B cell (primary cell): Measurements from ENCODE around the gene PRRX1. TPM values are rescaled to one million over a fixed set of nuclear protein-coding genes. Genes with fewer than 3 reads are reported as not detected.

Experiments used
- ATAC-seq: fragments of 200-7000 bp; cut with Tn5 transposase; one replicate; pipeline ENCODE4 v1.10.0; 2021; ENCODE audit warnings: low read depth, mild to moderate bottlenecking, moderate number of reproducible peaks, moderate library complexity
- CTCF ChIA-PET: fragments of 350-600 bp; sonication (Branson Sonifier 250); formaldehyde crosslinking; loops from one replicate; lab custom pipeline; 2021; ENCODE audit warnings: antibody characterized with exemption, inconsistent platforms; lab: Charles Lee
- POLR2A ChIA-PET: fragments of 350-600 bp; sonication (Branson Sonifier 250); formaldehyde crosslinking; loops from one replicate; lab custom pipeline; 2021; ENCODE audit warnings: antibody characterized with exemption; lab: Charles Lee
- DNase-seq: peaks from one replicate; pipeline ENCODE4 v3.0.0; 2013
- H2AFZ ChIP-seq: 2 replicates; pipeline ENCODE4 v1.6.1; 2012; ENCODE audit warnings: mild to moderate bottlenecking, low read depth, low read length; ENCODE audit not compliant: insufficient read depth, poor library complexity, severe bottlenecking
- H3K27ac ChIP-seq, 2 donors: 1 replicate in 1 of 2; 2 replicates in 1 of 2; pipeline ENCODE4 v1.5.1; 2012 to 2013; ENCODE audit warnings: low read length in 2 of 2, mild to moderate bottlenecking in 2 of 2, moderate library complexity in 1 of 2
- H3K27me3 ChIP-seq, 4 experiments: fragments of 200-600 bp in 1 of 4; sonication (generic) in 1 of 4; replicated peaks in 1 of 4; 1 replicate in 2 of 4; 2 replicates in 2 of 4; pipeline versions ENCODE4 v1.6.1 to v1.7.0; 2013 to 2016; ENCODE audit warnings: low read length in 3 of 4, mild to moderate bottlenecking in 2 of 4, mixed read lengths in 1 of 4, moderate library complexity in 1 of 4; ENCODE audit not compliant: insufficient read depth in 4 of 4, control insufficient read depth in 3 of 4; ENCODE audit errors: control extremely low read depth in 1 of 4
- H3K36me3 ChIP-seq, 2 experiments: replicated peaks in 1 of 2; 1 replicate in 1 of 2; 2 replicates in 1 of 2; pipeline versions ENCODE4 v1.6.1 to v1.7.1; 2013; ENCODE audit warnings: low read length in 1 of 2; ENCODE audit not compliant: insufficient read depth in 2 of 2, control insufficient read depth in 1 of 2; ENCODE audit errors: control extremely low read depth in 1 of 2, extremely low read depth in 1 of 2
- H3K4me1 ChIP-seq, 2 donors: fragments of 200-600 bp in 1 of 2; sonication (generic) in 1 of 2; 1 replicate in 1 of 2; 2 replicates in 1 of 2; pipeline versions ENCODE4 v1.5.1 to v1.6.1; 2013 to 2017; ENCODE audit warnings: low read length in 2 of 2; ENCODE audit not compliant: control insufficient read depth in 2 of 2, insufficient read depth in 2 of 2
- H3K4me2 ChIP-seq: replicated peaks from 2 replicates; pipeline ENCODE3; 2012; ENCODE audit warnings: mild to moderate bottlenecking, low read depth, low read length; ENCODE audit not compliant: poor library complexity, severe bottlenecking
- H3K4me3 ChIP-seq, 5 experiments: fragments of 200-600 bp in 1 of 5; sonication (generic) in 1 of 5; 1 replicate in 3 of 5; 2 replicates in 2 of 5; pipeline versions ENCODE4 v1.5.1 to v1.7.0; 2011 to 2016; ENCODE audit warnings: low read length in 4 of 5, mild to moderate bottlenecking in 4 of 5, low read depth in 2 of 5, control low read depth in 1 of 5, moderate library complexity in 1 of 5; ENCODE audit not compliant: insufficient read depth in 1 of 5; ENCODE audit errors: control extremely low read depth in 1 of 5, extremely low read depth in 1 of 5
- H3K79me2 ChIP-seq: fragments of 200-600 bp; sonication (generic); one replicate; pipeline ENCODE4 v1.6.0; 2016; ENCODE audit warnings: low read length; ENCODE audit not compliant: control insufficient read depth, insufficient read depth
- H3K9ac ChIP-seq: fragments of 200-600 bp; sonication (generic); 2 replicates; pipeline ENCODE4 v1.6.1; 2017; ENCODE audit warnings: mild to moderate bottlenecking, low read length, moderate library complexity
- H3K9me3 ChIP-seq, 3 donors: one replicate each; pipeline versions ENCODE4 v1.6.1 to v1.7.1; 2013; ENCODE audit warnings: low read length in 2 of 3; ENCODE audit not compliant: control insufficient read depth in 2 of 3, insufficient read depth in 1 of 3; ENCODE audit errors: control extremely low read depth in 1 of 3
- H4K20me1 ChIP-seq: 2 replicates; pipeline ENCODE4 v1.6.0; 2012; ENCODE audit warnings: mild to moderate bottlenecking, low read length; ENCODE audit not compliant: insufficient read depth, control insufficient read depth, poor library complexity, severe bottlenecking
- H3K27ac Mint-ChIP-seq: one replicate; pipeline ENCODE4 v1.8.0; 2021; ENCODE audit warnings: mixed read lengths
- H3K27me3 Mint-ChIP-seq: one replicate; pipeline ENCODE4 v1.8.0; 2021; ENCODE audit warnings: mixed read lengths
- H3K4me1 Mint-ChIP-seq: one replicate; pipeline ENCODE4 v1.8.0; 2021; ENCODE audit warnings: mixed read lengths
- H3K4me3 Mint-ChIP-seq: one replicate; pipeline ENCODE4 v1.8.0; 2021; ENCODE audit warnings: mixed read lengths
- H3K9me3 Mint-ChIP-seq: one replicate; pipeline ENCODE4 v1.8.0; 2022; ENCODE audit warnings: mixed read lengths; ENCODE audit not compliant: insufficient read depth
- CTCF ChIP-seq: fragments of 200-600 bp; IDR thresholded peaks from one replicate; pipeline ENCODE4 v1.8.0; 2022; ENCODE audit warnings: antibody characterized with exemption, mild to moderate bottlenecking
- EZH2 ChIP-seq: IDR thresholded peaks from 2 replicates; pipeline ENCODE4 v1.6.1; 2012; ENCODE audit warnings: borderline replicate concordance, low read depth, mild to moderate bottlenecking, moderate library complexity, low read length; ENCODE audit not compliant: insufficient read depth, poor library complexity, severe bottlenecking
- WGBS: methylation state at CpG from one replicate; pipeline ENCODE4 v1.1.5; 2013; ENCODE audit warnings: missing lambda C conversion rate; ENCODE audit not compliant: insufficient coverage; 5-methylcytosine and 5-hydroxymethylcytosine counted together
- intact Hi-C: fragments of 100-400 bp; cut with micrococcal nuclease; formaldehyde crosslinking; loops from one replicate; pipeline ENCODE4 v1.10.0; 2022
- polyA plus RNA-seq: library from polyadenylated mRNA; depleted of rRNA; stranded (reverse); fragments of >200 nt; gene quantifications from 2 replicates; pipeline ENCODE4 v1.2.3, GENCODE V29; 2012
- total RNA-seq, 2 donors: library from RNA; stranded (reverse); fragments of 120-200 nt in 1 of 2; gene quantifications; 1 replicate in 1 of 2; 2 replicates in 1 of 2; pipeline versions ENCODE4 v1.2.3 to v1.2.4, GENCODE V29; 2013 to 2022

PRRX1 gene
- total and polyA plus RNA-seq, 2 donors (not counting 1 experiment from before 2014, with no cell fraction given): not detected

GRCh38 chr1:170661646-170662411 lies 2.1 kb upstream of the PRRX1 start:
- ATAC-seq (no peak), DNase-seq (no peak)
- no peak for TF ChIP-seq EZH2
- no peak for TF ChIP-seq CTCF
- H3K27me3 ChIP-seq: peaks cover 0 to 83% (median 34%) of the 10 kb centered on the region in 4 experiments
- H3K4me3 ChIP-seq: no peak overlapping the region
- H3K4me1 ChIP-seq: peaks cover 12 to 14% of the 10 kb centered on the region in 2 donors
- H3K4me2 ChIP-seq: no peak overlapping the region
- H2AFZ ChIP-seq: peak overlapping the region; percentile 10
- no peak overlapping the region for H3K27ac Mint-ChIP-seq
- no peak overlapping the region for H3K9ac ChIP-seq
- no peaks in the 10 kb centered on the region for H3K9me3 Mint-ChIP-seq
- WGBS: 8% methylated on average over 10 of the region's 31 CpGs
- H3K27ac ChIP-seq: no peak overlapping the region
- H3K4me1 Mint-ChIP-seq: peaks cover 3% of the 10 kb centered on the region
- H4K20me1 ChIP-seq: no peaks in the 10 kb centered on the region
- no peak overlapping the region for H3K4me3 Mint-ChIP-seq
- CTCF ChIA-PET: no interaction called here
- H3K9me3 ChIP-seq: peaks cover 0 to 14% (median 0%) of the 10 kb centered on the region in 3 donors
- intact Hi-C loops: no loop called here
- POLR2A ChIA-PET: no interaction called here
- no peaks in the 10 kb centered on the region for H3K36me3 ChIP-seq
- peaks cover 69% of the 10 kb centered on the region for H3K27me3 Mint-ChIP-seq
- H3K79me2 ChIP-seq: no peaks in the 10 kb centered on the region

- H3K27ac ChIP-seq: no peak overlapping the region
- H3K9me3 Mint-ChIP-seq: no peaks in the 10 kb centered on the region
- H3K79me2 ChIP-seq: no peaks in the 10 kb centered on the region
- ChIA-PET CTCF (no interaction called here), POLR2A (no interaction called here)
- peaks cover 0 to 88% (median 36%) of the 10 kb centered on the region in 4 experiments for H3K27me3 ChIP-seq
- peaks cover 71% of the 10 kb centered on the region for H3K27me3 Mint-ChIP-seq
- H3K4me3 Mint-ChIP-seq: no peak overlapping the region
- peaks cover 3% of the 10 kb centered on the region for H3K4me1 Mint-ChIP-seq
- H3K4me1 ChIP-seq: peaks cover 12 to 14% of the 10 kb centered on the region in 2 donors
- H4K20me1 ChIP-seq: no peaks in the 10 kb centered on the region
- no peaks in the 10 kb centered on the region for H3K36me3 ChIP-seq
- ATAC-seq (no peak), DNase-seq (no peak)
- peaks cover 0 to 17% (median 0%) of the 10 kb centered on the region in 3 donors for H3K9me3 ChIP-seq
- intact Hi-C loops: no loop called here
- no peak overlapping the region for H3K4me2 ChIP-seq
- 0% methylated on average over 1 of the region's 11 CpGs for WGBS
- H3K27ac Mint-ChIP-seq: no peak overlapping the region
- H2AFZ ChIP-seq: no peak overlapping the region
- no peak overlapping the region for H3K4me3 ChIP-seq
- TF ChIP-seq EZH2: no peak
- TF ChIP-seq CTCF: no peak
- H3K9ac ChIP-seq: no peak overlapping the region
Observed at GRCh38 chr1:170662561-170663403, 1.1 kb upstream of the PRRX1 start.
